HFFc6 (cell line): Measurements from ENCODE around the gene H2AZ1. TPM values are rescaled to one million over a fixed set of nuclear protein-coding genes. Genes with fewer than 3 reads are reported as not detected.

Experiments used
- DNase-seq: peaks from one replicate; pipeline ENCODE4 v3.0.0-alpha.2; 2018
- H3K27ac Mint-ChIP-seq: 2 replicates; pipeline ENCODE4 v1.8.0; 2020; ENCODE audit warnings: mild to moderate bottlenecking, mixed read lengths
- H3K27me3 Mint-ChIP-seq: 2 replicates; pipeline ENCODE4 v1.8.0; 2021; ENCODE audit warnings: mild to moderate bottlenecking, moderate library complexity, mixed read lengths; ENCODE audit not compliant: insufficient read depth
- H3K36me3 Mint-ChIP-seq: 2 replicates; pipeline ENCODE4 v1.8.0; 2021; ENCODE audit warnings: low read depth, mixed read lengths
- H3K4me1 Mint-ChIP-seq: 2 replicates; pipeline ENCODE4 v1.8.0; 2020; ENCODE audit warnings: low read depth, mixed read lengths
- H3K4me3 Mint-ChIP-seq: 2 replicates; pipeline ENCODE4 v1.8.0; 2020; ENCODE audit warnings: mild to moderate bottlenecking, moderate library complexity, mixed read lengths
- H3K9me3 Mint-ChIP-seq: 2 replicates; pipeline ENCODE4 v1.8.0; 2020; ENCODE audit warnings: mild to moderate bottlenecking, mixed read lengths
- CTCF ChIP-seq: fragments of 200-600 bp; sonication (generic); IDR thresholded peaks from 2 replicates; pipeline ENCODE4 v1.5.0; 2021; ENCODE audit warnings: antibody characterized with exemption, mild to moderate bottlenecking
- long read RNA-seq: library from polyadenylated mRNA; unstranded; transcript quantifications from one replicate; pipeline ENCODE4 v2.0.0, GENCODE V29; 2019
- total RNA-seq, 6 experiments: library from RNA; stranded (reverse); fragmentation: NEBNext Ultra II Directional; extraction: Animal tissue kit (Norgen Biotek cat#: 25700); gene quantifications; 2 replicates in 1 of 6; 3 replicates in 5 of 6; pipeline ENCODE4 v1.2.3, GENCODE V29; 2021

H2AZ1 gene
- total RNA-seq, result 100 to 1,000 TPM; 430 to 691 (median 565) TPM
- long read RNA-seq, transcript H2AFZ-201 (5 exons, 979 nt), result major isoform, 687 of 729 reads
- long read RNA-seq, transcript H2AFZ-203 (4 exons, 1,254 nt), result minor isoform, 5 of 729 reads
- long read RNA-seq, partial matches to known transcripts, result 12 of 729 reads
- long read RNA-seq, other reads (novel, unspliced or antisense), result 25 of 729 reads

- DNase-seq, result peak; percentile 99
- no peak for TF ChIP-seq CTCF
- Mint-ChIP-seq H3K4me3 (no peak within 1 kb of the TSS), H3K36me3 (peaks cover 16% of the 10 kb centered on the region), H3K9me3 (no peaks in the 10 kb centered on the region), H3K27me3 (peaks cover 8% of the 10 kb centered on the region), H3K4me1 (peaks cover 31% of the 10 kb centered on the region), H3K27ac (no peak within 1 kb of the TSS)
Measured at GRCh38 chr4:99949999-99950912, at the start of gene H2AZ1. H2AZ1 (minus strand) TSS chr4:99950275; CDS start chr4:99950170, 105 bp downstream.

- no peaks in the 10 kb centered on the region for H3K36me3 Mint-ChIP-seq
- peak; percentile 80 for TF ChIP-seq CTCF
- no peaks in the 10 kb centered on the region for H3K27me3 Mint-ChIP-seq
- H3K4me3 Mint-ChIP-seq, result peak overlapping the region; percentile 63
- peak; percentile 61 for DNase-seq
- no peaks in the 10 kb centered on the region for H3K9me3 Mint-ChIP-seq
- peaks cover 26% of the 10 kb centered on the region for H3K4me1 Mint-ChIP-seq
- H3K27ac Mint-ChIP-seq, result peak overlapping the region; percentile 75
Measured at GRCh38 chr4:99998062-99998867, 48.2 kb upstream of the H2AZ1 start.

GRCh38 chr4:99991741-99992140 is 41.7 kb upstream of the H2AZ1 start:
- H3K4me3 Mint-ChIP-seq, result no peak overlapping the region
- DNase-seq, result no peak
- H3K9me3 Mint-ChIP-seq, result no peaks in the 10 kb centered on the region
- H3K27me3 Mint-ChIP-seq, result no peaks in the 10 kb centered on the region; the same call in 1 of the 2 replicates
- H3K27ac Mint-ChIP-seq, result no peak overlapping the region
- H3K36me3 Mint-ChIP-seq, result no peaks in the 10 kb centered on the region
- no peak for TF ChIP-seq CTCF
- H3K4me1 Mint-ChIP-seq, result peaks cover 5% of the 10 kb centered on the region; the same call in 1 of the 2 replicates

- H3K4me3 Mint-ChIP-seq, result no peak overlapping the region
- no peak overlapping the region for H3K27ac Mint-ChIP-seq
- DNase-seq, result no peak
- no peaks in the 10 kb centered on the region for H3K36me3 Mint-ChIP-seq
- no peak for TF ChIP-seq CTCF
- no peaks in the 10 kb centered on the region for H3K9me3 Mint-ChIP-seq
- H3K4me1 Mint-ChIP-seq, result peaks cover under 1% of the 10 kb centered on the region; the same call in 1 of the 2 replicates
- H3K27me3 Mint-ChIP-seq, result no peaks in the 10 kb centered on the region; the same call in 1 of the 2 replicates
Measured at GRCh38 chr4:99987681-99988080, 37.6 kb upstream of the H2AZ1 start.

GRCh38 chr4:99986792-99987191 is 36.7 kb upstream of the H2AZ1 start:
- peaks cover 9% of the 10 kb centered on the region for H3K4me1 Mint-ChIP-seq
- no peak for DNase-seq
- no peaks in the 10 kb centered on the region for H3K9me3 Mint-ChIP-seq
- no peak overlapping the region for H3K4me3 Mint-ChIP-seq
- H3K36me3 Mint-ChIP-seq, result peaks cover 2% of the 10 kb centered on the region; the same call in 1 of the 2 replicates
- no peak for TF ChIP-seq CTCF
- no peak overlapping the region for H3K27ac Mint-ChIP-seq
- H3K27me3 Mint-ChIP-seq, result no peaks in the 10 kb centered on the region; the same call in 1 of the 2 replicates
